B cell (primary cell): ENCODE data around the gene REEP5. TPM values are rescaled to one million over a fixed set of nuclear protein-coding genes. Genes with fewer than 3 reads are reported as not detected.

Experiments used
- ATAC-seq: fragments of 200-7000 bp; cut with Tn5 transposase; one replicate; pipeline ENCODE4 v1.10.0; 2021; ENCODE audit warnings: low read depth, mild to moderate bottlenecking, moderate number of reproducible peaks, moderate library complexity
- CTCF ChIA-PET: fragments of 350-600 bp; sonication (Branson Sonifier 250); formaldehyde crosslinking; loops from one replicate; lab custom pipeline; 2021; ENCODE audit warnings: antibody characterized with exemption, inconsistent platforms; lab: Charles Lee
- POLR2A ChIA-PET: fragments of 350-600 bp; sonication (Branson Sonifier 250); formaldehyde crosslinking; loops from one replicate; lab custom pipeline; 2021; ENCODE audit warnings: antibody characterized with exemption; lab: Charles Lee
- DNase-seq: peaks from one replicate; pipeline ENCODE4 v3.0.0; 2013
- H2AFZ ChIP-seq: 2 replicates; pipeline ENCODE4 v1.6.1; 2012; ENCODE audit warnings: mild to moderate bottlenecking, low read depth, low read length; ENCODE audit not compliant: insufficient read depth, poor library complexity, severe bottlenecking
- H3K27ac ChIP-seq, 2 donors: 1 replicate in 1 of 2; 2 replicates in 1 of 2; pipeline ENCODE4 v1.5.1; 2012 to 2013; ENCODE audit warnings: low read length in 2 of 2, mild to moderate bottlenecking in 2 of 2, moderate library complexity in 1 of 2
- H3K27me3 ChIP-seq, 4 experiments: fragments of 200-600 bp in 1 of 4; sonication (generic) in 1 of 4; replicated peaks in 1 of 4; 1 replicate in 2 of 4; 2 replicates in 2 of 4; pipeline versions ENCODE4 v1.6.1 to v1.7.0; 2013 to 2016; ENCODE audit warnings: low read length in 3 of 4, mild to moderate bottlenecking in 2 of 4, mixed read lengths in 1 of 4, moderate library complexity in 1 of 4; ENCODE audit not compliant: insufficient read depth in 4 of 4, control insufficient read depth in 3 of 4; ENCODE audit errors: control extremely low read depth in 1 of 4
- H3K36me3 ChIP-seq, 2 experiments: replicated peaks in 1 of 2; 1 replicate in 1 of 2; 2 replicates in 1 of 2; pipeline versions ENCODE4 v1.6.1 to v1.7.1; 2013; ENCODE audit warnings: low read length in 1 of 2; ENCODE audit not compliant: insufficient read depth in 2 of 2, control insufficient read depth in 1 of 2; ENCODE audit errors: control extremely low read depth in 1 of 2, extremely low read depth in 1 of 2
- H3K4me1 ChIP-seq, 2 donors: fragments of 200-600 bp in 1 of 2; sonication (generic) in 1 of 2; 1 replicate in 1 of 2; 2 replicates in 1 of 2; pipeline versions ENCODE4 v1.5.1 to v1.6.1; 2013 to 2017; ENCODE audit warnings: low read length in 2 of 2; ENCODE audit not compliant: control insufficient read depth in 2 of 2, insufficient read depth in 2 of 2
- H3K4me2 ChIP-seq: replicated peaks from 2 replicates; pipeline ENCODE3; 2012; ENCODE audit warnings: mild to moderate bottlenecking, low read depth, low read length; ENCODE audit not compliant: poor library complexity, severe bottlenecking
- H3K4me3 ChIP-seq, 5 experiments: fragments of 200-600 bp in 1 of 5; sonication (generic) in 1 of 5; 1 replicate in 3 of 5; 2 replicates in 2 of 5; pipeline versions ENCODE4 v1.5.1 to v1.7.0; 2011 to 2016; ENCODE audit warnings: low read length in 4 of 5, mild to moderate bottlenecking in 4 of 5, low read depth in 2 of 5, control low read depth in 1 of 5, moderate library complexity in 1 of 5; ENCODE audit not compliant: insufficient read depth in 1 of 5; ENCODE audit errors: control extremely low read depth in 1 of 5, extremely low read depth in 1 of 5
- H3K79me2 ChIP-seq: fragments of 200-600 bp; sonication (generic); one replicate; pipeline ENCODE4 v1.6.0; 2016; ENCODE audit warnings: low read length; ENCODE audit not compliant: control insufficient read depth, insufficient read depth
- H3K9ac ChIP-seq: fragments of 200-600 bp; sonication (generic); 2 replicates; pipeline ENCODE4 v1.6.1; 2017; ENCODE audit warnings: mild to moderate bottlenecking, low read length, moderate library complexity
- H3K9me3 ChIP-seq, 3 donors: one replicate each; pipeline versions ENCODE4 v1.6.1 to v1.7.1; 2013; ENCODE audit warnings: low read length in 2 of 3; ENCODE audit not compliant: control insufficient read depth in 2 of 3, insufficient read depth in 1 of 3; ENCODE audit errors: control extremely low read depth in 1 of 3
- H4K20me1 ChIP-seq: 2 replicates; pipeline ENCODE4 v1.6.0; 2012; ENCODE audit warnings: mild to moderate bottlenecking, low read length; ENCODE audit not compliant: insufficient read depth, control insufficient read depth, poor library complexity, severe bottlenecking
- H3K27ac Mint-ChIP-seq: one replicate; pipeline ENCODE4 v1.8.0; 2021; ENCODE audit warnings: mixed read lengths
- H3K27me3 Mint-ChIP-seq: one replicate; pipeline ENCODE4 v1.8.0; 2021; ENCODE audit warnings: mixed read lengths
- H3K4me1 Mint-ChIP-seq: one replicate; pipeline ENCODE4 v1.8.0; 2021; ENCODE audit warnings: mixed read lengths
- H3K4me3 Mint-ChIP-seq: one replicate; pipeline ENCODE4 v1.8.0; 2021; ENCODE audit warnings: mixed read lengths
- H3K9me3 Mint-ChIP-seq: one replicate; pipeline ENCODE4 v1.8.0; 2022; ENCODE audit warnings: mixed read lengths; ENCODE audit not compliant: insufficient read depth
- CTCF ChIP-seq: fragments of 200-600 bp; IDR thresholded peaks from one replicate; pipeline ENCODE4 v1.8.0; 2022; ENCODE audit warnings: antibody characterized with exemption, mild to moderate bottlenecking
- EZH2 ChIP-seq: IDR thresholded peaks from 2 replicates; pipeline ENCODE4 v1.6.1; 2012; ENCODE audit warnings: borderline replicate concordance, low read depth, mild to moderate bottlenecking, moderate library complexity, low read length; ENCODE audit not compliant: insufficient read depth, poor library complexity, severe bottlenecking
- WGBS: methylation state at CpG from one replicate; pipeline ENCODE4 v1.1.5; 2013; ENCODE audit warnings: missing lambda C conversion rate; ENCODE audit not compliant: insufficient coverage; 5-methylcytosine and 5-hydroxymethylcytosine counted together
- intact Hi-C: fragments of 100-400 bp; cut with micrococcal nuclease; formaldehyde crosslinking; loops from one replicate; pipeline ENCODE4 v1.10.0; 2022
- polyA plus RNA-seq: library from polyadenylated mRNA; depleted of rRNA; stranded (reverse); fragments of >200 nt; gene quantifications from 2 replicates; pipeline ENCODE4 v1.2.3, GENCODE V29; 2012
- total RNA-seq, 2 donors: library from RNA; stranded (reverse); fragments of 120-200 nt in 1 of 2; gene quantifications; 1 replicate in 1 of 2; 2 replicates in 1 of 2; pipeline versions ENCODE4 v1.2.3 to v1.2.4, GENCODE V29; 2013 to 2022

The REEP5 gene
- total and polyA plus RNA-seq, 2 donors (not counting 1 experiment from before 2014, with no cell fraction given), result 39.2 to 55.9 TPM

GRCh38 chr5:112883192-112883591, 38.8 kb downstream of the REEP5 start:
- Mint-ChIP-seq H3K4me1 (peaks cover 11% of the 10 kb centered on the region), H3K27ac (no peak overlapping the region), H3K9me3 (no peaks in the 10 kb centered on the region), H3K27me3 (no peaks in the 10 kb centered on the region), H3K4me3 (no peak overlapping the region)
- WGBS, result 100% methylated on average over 2 of the region's 2 CpGs
- Histone ChIP-seq H3K27me3 (no peaks in the 10 kb centered on the region), H3K4me2 (no peak overlapping the region), H3K9me3 (no peaks in the 10 kb centered on the region), H3K36me3 (peaks cover 3 to 90% of the 10 kb centered on the region in 2 experiments), H3K4me3 (no peak overlapping the region), H4K20me1 (peaks cover 33% of the 10 kb centered on the region), H3K9ac (no peak overlapping the region), H3K4me1 (no peaks in the 10 kb centered on the region), H3K79me2 (peaks cover 21% of the 10 kb centered on the region), H2AFZ (no peak overlapping the region), H3K27ac (peak overlapping the region in 1 of 2 donors; percentile 28)
- ATAC-seq, result no peak
- ChIA-PET CTCF (no interaction called here), POLR2A (no interaction called here)
- TF ChIP-seq EZH2 (no peak), CTCF (no peak)
- intact Hi-C loops, result no loop called here
- no peak for DNase-seq

GRCh38 chr5:112880219-112880964, 41.6 kb downstream of the REEP5 start:
- H3K4me3 ChIP-seq, result no peak overlapping the region
- DNase-seq, result no peak
- no peak overlapping the region for H2AFZ ChIP-seq
- H3K79me2 ChIP-seq, result peaks cover 12% of the 10 kb centered on the region
- intact Hi-C loops, result no loop called here
- no peak overlapping the region for H3K4me2 ChIP-seq
- CTCF ChIA-PET, result interaction anchor here (0.6 to 1.1 kb wide), 2 partner anchors 32 to 115 kb away, joined by 3 to 4 read pairs; no protein-coding TSS in a partner anchor
- POLR2A ChIA-PET, result no interaction called here
- H3K4me1 ChIP-seq, result no peaks in the 10 kb centered on the region
- 94% methylated on average over 2 of the region's 2 CpGs for WGBS
- Mint-ChIP-seq H3K9me3 (no peaks in the 10 kb centered on the region), H3K27ac (no peak overlapping the region), H3K4me3 (no peak overlapping the region), H3K4me1 (peaks cover 11% of the 10 kb centered on the region), H3K27me3 (no peaks in the 10 kb centered on the region)
- H3K36me3 ChIP-seq, result peaks cover 6 to 84% of the 10 kb centered on the region in 2 experiments
- ATAC-seq, result no peak
- no peaks in the 10 kb centered on the region for H3K9me3 ChIP-seq
- no peak overlapping the region for H3K27ac ChIP-seq
- H3K27me3 ChIP-seq, result no peaks in the 10 kb centered on the region
- peaks cover 27% of the 10 kb centered on the region for H4K20me1 ChIP-seq
- TF ChIP-seq EZH2 (no peak), CTCF (no peak)
- H3K9ac ChIP-seq, result no peak overlapping the region
